Activated naive CD8-positive, alpha-beta T cell treated with anti-CD3 and anti-CD28 coated beads for 36 hours (primary cell): Measurements from ENCODE around the gene MYO3A. TPM values are rescaled to one million over a fixed set of nuclear protein-coding genes. Genes with fewer than 3 reads are reported as not detected.
"Not testable (repeated sequence)": the region's sequence is repeated elsewhere in the genome, so short reads cannot be mapped to it uniquely, and the experiment has no call there.

Source experiments
- DNase-seq: peaks from one replicate; pipeline ENCODE4 v3.0.0; 2021
- H3K27ac Mint-ChIP-seq: one replicate; pipeline ENCODE4 v1.8.0; 2022; ENCODE audit warnings: mild to moderate bottlenecking, moderate library complexity, mixed read lengths
- H3K27me3 Mint-ChIP-seq: one replicate; pipeline ENCODE4 v1.8.0; 2022; ENCODE audit warnings: mild to moderate bottlenecking, mixed read lengths
- H3K36me3 Mint-ChIP-seq: one replicate; pipeline ENCODE4 v1.8.0; 2021; ENCODE audit warnings: mild to moderate bottlenecking, mixed read lengths
- H3K4me1 Mint-ChIP-seq: one replicate; pipeline ENCODE4 v1.8.0; 2021; ENCODE audit warnings: mixed read lengths
- H3K4me3 Mint-ChIP-seq: one replicate; pipeline ENCODE4 v1.8.0; 2022; ENCODE audit warnings: mild to moderate bottlenecking, moderate library complexity, mixed read lengths
- H3K9me3 Mint-ChIP-seq: one replicate; pipeline ENCODE4 v1.8.0; 2022; ENCODE audit warnings: mixed read lengths
- total RNA-seq, 2 experiments: library from RNA; stranded (reverse); gene quantifications; one replicate each; pipeline ENCODE4 v1.2.3, GENCODE V29; 2021

Gene MYO3A
- total RNA-seq, 2 experiments from 2014 or later = 0.74 TPM; not detected in 1

- H3K4me1 Mint-ChIP-seq = no peaks in the 10 kb centered on the region
- H3K4me3 Mint-ChIP-seq = no peak overlapping the region
- peaks cover 3% of the 10 kb centered on the region for H3K9me3 Mint-ChIP-seq
- H3K27me3 Mint-ChIP-seq = peaks cover 6% of the 10 kb centered on the region
- no peaks in the 10 kb centered on the region for H3K36me3 Mint-ChIP-seq
- no peak for DNase-seq
- no peak overlapping the region for H3K27ac Mint-ChIP-seq
Observed at GRCh38 chr10:25952857-25953256, 18.8 kb downstream of the MYO3A start.

GRCh38 chr10:25954851-25955250 is 20.8 kb downstream of the MYO3A start:
- peaks cover 14% of the 10 kb centered on the region for H3K9me3 Mint-ChIP-seq
- H3K27me3 Mint-ChIP-seq = peaks cover 13% of the 10 kb centered on the region
- no peaks in the 10 kb centered on the region for H3K36me3 Mint-ChIP-seq
- no peak overlapping the region for H3K4me3 Mint-ChIP-seq
- no peak for DNase-seq
- H3K4me1 Mint-ChIP-seq = no peaks in the 10 kb centered on the region
- no peak overlapping the region for H3K27ac Mint-ChIP-seq

GRCh38 chr10:25959540-25960232 is 25.7 kb downstream of the MYO3A start:
- no peaks in the 10 kb centered on the region for H3K36me3 Mint-ChIP-seq
- H3K9me3 Mint-ChIP-seq = peaks cover 14% of the 10 kb centered on the region
- peaks cover 14% of the 10 kb centered on the region for H3K27me3 Mint-ChIP-seq
- no peak overlapping the region for H3K4me3 Mint-ChIP-seq
- no peaks in the 10 kb centered on the region for H3K4me1 Mint-ChIP-seq
- no peak for DNase-seq
- no peak overlapping the region for H3K27ac Mint-ChIP-seq

DNA sequence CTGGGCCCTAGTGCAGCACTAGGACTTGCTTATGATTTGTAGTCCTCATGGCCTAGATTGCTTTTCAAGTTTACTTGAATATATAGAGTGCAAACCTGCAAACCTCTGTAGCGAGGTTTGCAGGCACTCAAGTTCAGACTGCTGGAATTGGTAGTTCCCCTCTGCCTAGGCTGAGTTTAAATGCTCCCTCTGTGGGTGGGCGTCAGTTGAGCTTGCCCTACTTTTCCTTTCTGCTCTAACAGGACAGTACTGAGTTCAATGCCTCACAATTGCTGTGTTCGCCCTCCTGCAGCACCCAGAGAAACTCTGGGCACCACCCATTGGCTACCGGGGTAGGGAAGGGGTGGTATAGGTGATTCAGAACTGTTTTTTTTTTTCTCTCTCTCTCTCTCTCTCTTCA is 31.6 kb downstream of the MYO3A start:
- Mint-ChIP-seq H3K36me3 (no peaks in the 10 kb centered on the region), H3K4me1 (no peaks in the 10 kb centered on the region), H3K4me3 (no peak overlapping the region), H3K27me3 (peaks cover 23% of the 10 kb centered on the region), H3K9me3 (no peaks in the 10 kb centered on the region), H3K27ac (no peak overlapping the region)
- no peak for DNase-seq

DNA sequence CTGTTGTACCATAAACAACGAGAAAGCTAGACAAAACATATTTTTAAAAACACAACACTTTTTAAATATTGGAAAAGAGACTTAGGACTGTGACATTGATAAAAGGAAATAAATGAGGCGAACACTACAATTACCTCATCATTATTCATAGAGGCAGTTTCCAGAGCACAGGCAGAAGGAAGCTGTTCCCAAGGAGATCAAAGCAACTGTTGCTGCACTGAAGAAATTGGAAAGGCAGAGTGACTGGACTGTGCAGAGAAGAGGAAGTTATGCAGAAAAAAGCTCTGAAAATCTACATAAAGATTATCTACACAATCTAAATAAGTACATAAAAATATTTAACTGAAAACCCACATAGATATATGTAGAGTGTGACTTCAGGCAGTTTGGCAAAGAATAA is 32.8 kb downstream of the MYO3A start:
- Mint-ChIP-seq H3K4me1 (no peaks in the 10 kb centered on the region), H3K9me3 (no peaks in the 10 kb centered on the region), H3K27ac (no peak overlapping the region), H3K4me3 (no peak overlapping the region), H3K27me3 (peaks cover 23% of the 10 kb centered on the region), H3K36me3 (no peaks in the 10 kb centered on the region)
- no peak for DNase-seq

DNA sequence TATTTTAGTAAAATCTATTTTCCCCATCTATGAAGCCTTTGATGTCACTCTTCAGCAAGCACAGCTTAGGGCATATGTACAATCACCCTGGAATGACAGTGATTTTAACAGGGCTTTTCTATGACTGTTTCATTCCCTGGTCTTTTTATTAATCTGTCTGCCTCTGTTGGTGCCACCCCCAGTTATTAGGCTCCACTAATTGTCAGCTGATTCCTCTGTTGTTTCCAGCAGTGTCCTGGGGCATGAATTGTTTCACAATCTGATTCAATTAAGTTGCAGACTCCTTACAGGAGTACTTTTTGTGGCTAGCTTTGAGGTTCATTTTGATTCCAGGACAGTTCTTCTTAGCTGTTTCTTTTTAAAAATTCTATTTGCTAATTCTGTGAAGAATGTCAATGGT is 38.6 kb downstream of the MYO3A start:
- no peaks in the 10 kb centered on the region for H3K4me1 Mint-ChIP-seq
- no peaks in the 10 kb centered on the region for H3K9me3 Mint-ChIP-seq
- no peaks in the 10 kb centered on the region for H3K36me3 Mint-ChIP-seq
- H3K4me3 Mint-ChIP-seq = no peak overlapping the region
- H3K27me3 Mint-ChIP-seq = peaks cover 7% of the 10 kb centered on the region
- H3K27ac Mint-ChIP-seq = no peak overlapping the region
- DNase-seq = no peak

GRCh38 chr10:25974897-25975459 is 40.9 kb downstream of the MYO3A start:
- no peak overlapping the region for H3K27ac Mint-ChIP-seq
- DNase-seq = no peak
- H3K27me3 Mint-ChIP-seq = peaks cover 3% of the 10 kb centered on the region
- H3K36me3 Mint-ChIP-seq = no peaks in the 10 kb centered on the region
- no peaks in the 10 kb centered on the region for H3K9me3 Mint-ChIP-seq
- H3K4me1 Mint-ChIP-seq = no peaks in the 10 kb centered on the region
- H3K4me3 Mint-ChIP-seq = no peak overlapping the region

- Mint-ChIP-seq H3K36me3 (no peaks in the 10 kb centered on the region), H3K9me3 (peaks cover 5% of the 10 kb centered on the region), H3K27me3 (peaks cover 20% of the 10 kb centered on the region), H3K27ac (no peak overlapping the region), H3K4me3 (no peak overlapping the region), H3K4me1 (no peaks in the 10 kb centered on the region)
- no peak for DNase-seq
Observed at GRCh38 chr10:25978771-25979170, 44.7 kb downstream of the MYO3A start.

GRCh38 chr10:25982107-25982506 is 48.1 kb downstream of the MYO3A start:
- peaks cover 23% of the 10 kb centered on the region for H3K27me3 Mint-ChIP-seq
- no peak overlapping the region for H3K4me3 Mint-ChIP-seq
- no peak for DNase-seq
- no peak overlapping the region for H3K27ac Mint-ChIP-seq
- no peaks in the 10 kb centered on the region for H3K4me1 Mint-ChIP-seq
- H3K36me3 Mint-ChIP-seq = no peaks in the 10 kb centered on the region
- H3K9me3 Mint-ChIP-seq = peaks cover 7% of the 10 kb centered on the region

GRCh38 chr10:25988583-25988982 is 54.6 kb downstream of the MYO3A start:
- H3K4me3 Mint-ChIP-seq = no peak overlapping the region
- H3K27ac Mint-ChIP-seq = no peak overlapping the region
- no peak for DNase-seq
- H3K27me3 Mint-ChIP-seq = peaks cover 3% of the 10 kb centered on the region
- no peaks in the 10 kb centered on the region for H3K4me1 Mint-ChIP-seq
- peaks cover 3% of the 10 kb centered on the region for H3K9me3 Mint-ChIP-seq
- no peaks in the 10 kb centered on the region for H3K36me3 Mint-ChIP-seq

DNA sequence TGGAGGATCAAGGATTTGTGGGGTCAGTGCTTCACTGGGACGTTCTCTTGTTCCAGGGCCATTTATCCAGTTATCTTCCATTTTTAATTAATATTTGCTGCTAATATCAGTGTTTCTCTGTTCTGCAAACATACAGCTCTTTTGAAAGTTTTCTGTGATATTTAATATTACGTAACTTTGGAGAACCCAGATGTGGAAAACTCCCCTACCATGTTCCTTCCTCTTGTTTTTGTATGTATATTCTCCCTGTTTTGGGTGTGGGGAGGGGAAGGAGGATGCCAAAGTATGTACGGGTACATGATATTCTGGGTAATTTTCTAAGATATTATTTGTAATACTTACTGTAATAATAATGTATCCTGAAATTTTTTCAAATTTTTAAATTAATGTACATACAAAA is 55.9 kb downstream of the MYO3A start:
- no peaks in the 10 kb centered on the region for H3K36me3 Mint-ChIP-seq
- H3K27ac Mint-ChIP-seq = no peak overlapping the region
- H3K4me1 Mint-ChIP-seq = no peaks in the 10 kb centered on the region

GRCh38 chr10:25999295-25999981 is 65.4 kb downstream of the MYO3A start:
- H3K9me3 Mint-ChIP-seq = no peaks in the 10 kb centered on the region
- no peak overlapping the region for H3K27ac Mint-ChIP-seq
- DNase-seq = no peak
- no peak overlapping the region for H3K4me3 Mint-ChIP-seq
- H3K36me3 Mint-ChIP-seq = no peaks in the 10 kb centered on the region
- H3K4me1 Mint-ChIP-seq = no peaks in the 10 kb centered on the region
- H3K27me3 Mint-ChIP-seq = peaks cover 4% of the 10 kb centered on the region

More for the DNA sequence above, 55.9 kb downstream of the MYO3A start:
- peaks cover 3% of the 10 kb centered on the region for H3K27me3 Mint-ChIP-seq
- no peak for DNase-seq
- no peak overlapping the region for H3K4me3 Mint-ChIP-seq
- peaks cover 2% of the 10 kb centered on the region for H3K9me3 Mint-ChIP-seq

DNA sequence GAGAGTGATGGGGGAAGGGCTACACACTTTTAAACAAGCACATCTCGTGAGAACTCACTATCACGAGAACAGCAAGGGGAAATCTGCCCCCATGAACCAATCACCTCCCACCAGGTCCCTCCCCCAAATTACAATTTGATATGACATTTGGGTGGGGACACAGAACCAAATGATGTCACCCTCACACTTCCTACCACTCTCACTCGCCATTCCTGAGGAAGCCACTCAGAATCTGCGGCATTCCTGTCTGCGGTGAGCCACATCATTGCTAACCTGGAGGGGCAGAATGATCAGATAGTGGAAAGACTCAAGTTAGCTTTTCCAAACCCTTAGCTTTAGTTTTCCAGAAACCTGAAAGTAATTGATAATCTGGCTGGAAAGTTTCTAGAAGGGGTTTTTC is 66.9 kb downstream of the MYO3A start:
- Mint-ChIP-seq H3K4me3 (no peak overlapping the region), H3K27me3 (peaks cover under 1% of the 10 kb centered on the region), H3K9me3 (no peaks in the 10 kb centered on the region), H3K4me1 (no peaks in the 10 kb centered on the region), H3K36me3 (no peaks in the 10 kb centered on the region), H3K27ac (no peak overlapping the region)
- DNase-seq = no peak

DNA sequence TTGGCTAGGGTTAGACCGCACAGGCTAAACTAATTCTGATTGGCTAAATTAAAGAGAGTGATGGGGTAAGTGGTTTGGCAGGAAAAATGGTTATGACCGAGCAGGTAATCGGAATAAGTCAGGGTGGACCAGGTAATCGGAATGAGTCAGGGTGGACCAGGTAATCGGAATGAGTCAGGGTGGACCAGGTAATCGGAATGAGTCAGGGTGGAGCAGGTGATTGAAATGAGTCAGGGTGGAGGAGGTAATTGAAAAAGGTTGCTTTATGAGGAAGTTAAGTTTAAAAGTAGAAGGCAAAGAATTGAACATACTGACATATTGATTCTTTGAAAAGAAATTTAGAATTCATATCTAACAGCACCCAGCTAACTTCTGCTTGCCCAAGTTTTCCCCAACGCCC is 68.4 kb downstream of the MYO3A start:
- not testable (repeated sequence) for H3K9me3 Mint-ChIP-seq, H3K36me3 Mint-ChIP-seq, H3K27me3 Mint-ChIP-seq, H3K27ac Mint-ChIP-seq, H3K4me1 Mint-ChIP-seq, H3K4me3 Mint-ChIP-seq, DNase-seq

DNA sequence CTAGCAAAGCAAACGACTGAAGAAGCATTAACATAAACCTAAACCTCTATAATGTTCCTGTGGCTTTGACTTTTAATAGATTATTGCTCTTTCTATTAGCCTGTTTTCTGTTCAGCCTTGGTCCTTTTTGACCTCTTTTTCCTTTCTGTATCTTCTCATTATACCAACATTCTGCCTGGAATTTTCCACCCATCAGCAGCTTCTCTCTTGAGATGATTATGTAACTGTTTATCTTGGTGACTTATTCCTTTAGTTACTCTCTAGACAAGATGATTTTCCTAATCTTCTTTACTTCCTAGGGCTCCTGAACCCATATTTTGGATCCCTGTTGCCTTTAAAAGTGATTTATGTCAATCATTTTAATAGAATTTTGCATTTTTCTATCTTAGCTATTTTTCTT is 81.1 kb downstream of the MYO3A start:
- DNase-seq = no peak
- Mint-ChIP-seq H3K27me3 (no peaks in the 10 kb centered on the region), H3K36me3 (no peaks in the 10 kb centered on the region), H3K4me1 (no peaks in the 10 kb centered on the region), H3K9me3 (peaks cover 3% of the 10 kb centered on the region), H3K27ac (no peak overlapping the region), H3K4me3 (no peak overlapping the region)

- Mint-ChIP-seq H3K36me3 (no peaks in the 10 kb centered on the region), H3K27ac (no peak overlapping the region), H3K27me3 (no peaks in the 10 kb centered on the region), H3K4me1 (no peaks in the 10 kb centered on the region), H3K4me3 (no peak overlapping the region), H3K9me3 (no peaks in the 10 kb centered on the region)
- no peak for DNase-seq
Observed at GRCh38 chr10:26022831-26023230, 88.8 kb downstream of the MYO3A start.
